Osteocyte (in vitro differentiated cells): Measurements from ENCODE around the gene TRERF1. TPM values are rescaled to one million over a fixed set of nuclear protein-coding genes. Genes with fewer than 3 reads are reported as not detected.

Experiments used
- DNase-seq: peaks from one replicate; pipeline ENCODE4 v3.0.0; 2021; ENCODE audit warnings: mixed read lengths; ENCODE audit not compliant: unreplicated experiment; ENCODE audit errors: extremely low spot score
- H3K27ac Mint-ChIP-seq: one replicate; pipeline ENCODE4 v1.8.0; 2021; ENCODE audit warnings: mild to moderate bottlenecking, mixed read lengths; ENCODE audit not compliant: unreplicated experiment
- H3K27me3 Mint-ChIP-seq: one replicate; pipeline ENCODE4 v1.8.0; 2021; ENCODE audit warnings: mixed read lengths; ENCODE audit not compliant: unreplicated experiment
- H3K36me3 Mint-ChIP-seq: one replicate; pipeline ENCODE4 v1.8.0; 2021; ENCODE audit warnings: mixed read lengths; ENCODE audit not compliant: unreplicated experiment
- H3K4me1 Mint-ChIP-seq: one replicate; pipeline ENCODE4 v1.8.0; 2021; ENCODE audit warnings: mixed read lengths; ENCODE audit not compliant: unreplicated experiment
- H3K4me3 Mint-ChIP-seq: one replicate; pipeline ENCODE4 v1.8.0; 2021; ENCODE audit warnings: mild to moderate bottlenecking, moderate library complexity, mixed read lengths; ENCODE audit not compliant: unreplicated experiment
- H3K9me3 Mint-ChIP-seq: one replicate; pipeline ENCODE4 v1.8.0; 2021; ENCODE audit warnings: mixed read lengths; ENCODE audit not compliant: unreplicated experiment
- total RNA-seq: library from RNA; stranded (reverse); gene quantifications from 2 replicates; pipeline ENCODE4 v1.2.1, GENCODE V29; 2021
- TF ChIP-seq, protein P1 (sequence below): fragments of 200-600 bp; sonication (generic); IDR thresholded peaks from 2 replicates; pipeline ENCODE4 v1.5.0; 2021; ENCODE audit warnings: antibody characterized with exemption, mild to moderate bottlenecking, moderate library complexity

The TRERF1 gene
- total RNA-seq, 1 donor from 2014 or later, result 6.4 TPM

DNA sequence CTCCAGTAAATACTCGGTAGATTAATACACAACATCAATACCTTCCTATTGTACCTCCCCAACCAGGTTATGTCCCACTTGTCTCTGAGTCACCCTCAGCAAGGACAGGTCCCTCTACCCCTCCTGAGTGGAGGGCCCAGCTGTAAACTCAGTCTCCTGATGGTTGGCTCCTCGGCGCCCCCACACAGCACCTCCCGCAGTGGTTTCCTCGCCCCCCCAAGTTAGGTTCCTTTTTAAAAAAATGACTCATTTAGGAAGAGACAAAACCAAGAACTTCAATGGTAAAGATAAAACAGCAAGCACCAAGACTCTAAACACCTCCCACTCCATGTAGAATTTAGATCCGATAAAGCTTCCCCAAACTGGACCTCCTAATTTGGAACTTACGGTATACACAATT, 83.5 kb downstream of the TRERF1 start:
- Mint-ChIP-seq H3K4me3 (no peak overlapping the region), H3K9me3 (no peaks in the 10 kb centered on the region), H3K4me1 (peaks cover 12% of the 10 kb centered on the region), H3K27me3 (no peaks in the 10 kb centered on the region), H3K36me3 (peaks cover 4% of the 10 kb centered on the region), H3K27ac (no peak overlapping the region)
- TF ChIP-seq, protein P1, sequence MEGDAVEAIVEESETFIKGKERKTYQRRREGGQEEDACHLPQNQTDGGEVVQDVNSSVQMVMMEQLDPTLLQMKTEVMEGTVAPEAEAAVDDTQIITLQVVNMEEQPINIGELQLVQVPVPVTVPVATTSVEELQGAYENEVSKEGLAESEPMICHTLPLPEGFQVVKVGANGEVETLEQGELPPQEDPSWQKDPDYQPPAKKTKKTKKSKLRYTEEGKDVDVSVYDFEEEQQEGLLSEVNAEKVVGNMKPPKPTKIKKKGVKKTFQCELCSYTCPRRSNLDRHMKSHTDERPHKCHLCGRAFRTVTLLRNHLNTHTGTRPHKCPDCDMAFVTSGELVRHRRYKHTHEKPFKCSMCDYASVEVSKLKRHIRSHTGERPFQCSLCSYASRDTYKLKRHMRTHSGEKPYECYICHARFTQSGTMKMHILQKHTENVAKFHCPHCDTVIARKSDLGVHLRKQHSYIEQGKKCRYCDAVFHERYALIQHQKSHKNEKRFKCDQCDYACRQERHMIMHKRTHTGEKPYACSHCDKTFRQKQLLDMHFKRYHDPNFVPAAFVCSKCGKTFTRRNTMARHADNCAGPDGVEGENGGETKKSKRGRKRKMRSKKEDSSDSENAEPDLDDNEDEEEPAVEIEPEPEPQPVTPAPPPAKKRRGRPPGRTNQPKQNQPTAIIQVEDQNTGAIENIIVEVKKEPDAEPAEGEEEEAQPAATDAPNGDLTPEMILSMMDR, result no peak
- DNase-seq, result no peak

DNA sequence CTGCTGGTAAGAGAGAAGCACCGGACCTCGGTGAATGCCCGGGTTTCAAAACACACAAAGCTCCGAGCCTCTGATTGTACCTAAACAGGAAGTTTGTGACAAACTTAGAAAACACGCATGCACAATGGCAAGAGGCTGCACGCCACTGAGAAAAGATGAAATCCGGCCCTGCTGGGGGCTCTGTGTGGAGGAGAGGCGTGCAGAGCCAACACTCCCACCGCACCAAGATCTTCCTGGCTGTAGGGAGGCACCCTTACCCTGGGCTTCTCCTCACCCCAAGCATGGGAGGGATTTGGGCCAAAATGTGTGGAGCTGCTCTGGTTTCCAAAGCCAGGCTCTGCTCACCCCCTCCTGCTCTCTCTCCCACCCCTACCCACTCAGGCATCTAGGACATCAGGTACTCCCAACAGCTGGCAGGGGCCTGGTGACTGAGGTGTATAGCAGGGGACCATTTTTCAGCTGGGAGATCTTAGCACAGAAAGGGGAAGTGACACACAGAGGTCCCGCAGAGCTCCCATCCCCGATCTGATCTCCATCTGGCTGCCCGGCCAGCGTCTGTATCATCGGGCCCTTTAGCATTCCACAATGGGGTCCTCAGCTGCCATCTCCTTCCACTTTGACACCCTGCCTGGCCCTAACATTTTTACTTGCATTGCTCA, 84.2 kb downstream of the TRERF1 start:
- TF ChIP-seq, protein P1, result no peak
- Mint-ChIP-seq H3K9me3 (no peaks in the 10 kb centered on the region), H3K4me1 (peaks cover 10% of the 10 kb centered on the region), H3K27ac (no peak overlapping the region), H3K36me3 (peaks cover 1% of the 10 kb centered on the region), H3K27me3 (no peaks in the 10 kb centered on the region), H3K4me3 (no peak overlapping the region)
- DNase-seq, result no peak

DNA sequence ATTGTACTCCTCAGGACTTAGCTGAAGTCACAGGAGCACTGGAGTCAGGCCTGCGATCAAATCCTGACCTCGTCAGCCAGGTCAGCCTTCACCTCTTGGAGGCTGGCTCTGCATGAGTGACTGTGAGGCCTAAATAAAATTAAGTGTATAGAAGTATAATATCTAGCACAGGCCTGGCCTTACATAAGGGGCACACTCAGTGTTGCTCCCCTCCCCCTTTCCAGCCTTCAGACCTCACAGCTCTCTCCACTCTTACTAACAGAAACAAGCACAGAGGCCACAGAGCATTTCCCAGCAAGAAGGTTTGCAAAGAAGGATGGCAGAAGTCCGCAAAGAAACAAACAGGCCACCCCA, 84.8 kb downstream of the TRERF1 start:
- TF ChIP-seq, protein P1, result no peak

GRCh38 chr6:42366011-42366705, 85.6 kb downstream of the TRERF1 start:
- Mint-ChIP-seq H3K9me3 (no peaks in the 10 kb centered on the region), H3K27ac (no peak overlapping the region), H3K4me3 (no peak overlapping the region), H3K36me3 (peaks cover 6% of the 10 kb centered on the region), H3K27me3 (no peaks in the 10 kb centered on the region), H3K4me1 (peaks cover 9% of the 10 kb centered on the region)
- DNase-seq, result no peak
- TF ChIP-seq, protein P1, result no peak

More for the DNA sequence above, 84.8 kb downstream of the TRERF1 start:
- no peak overlapping the region for H3K27ac Mint-ChIP-seq
- H3K9me3 Mint-ChIP-seq, result no peaks in the 10 kb centered on the region
- peaks cover 9% of the 10 kb centered on the region for H3K4me1 Mint-ChIP-seq
- no peak for DNase-seq
- no peaks in the 10 kb centered on the region for H3K27me3 Mint-ChIP-seq
- H3K4me3 Mint-ChIP-seq, result no peak overlapping the region
- peaks cover 1% of the 10 kb centered on the region for H3K36me3 Mint-ChIP-seq

DNA sequence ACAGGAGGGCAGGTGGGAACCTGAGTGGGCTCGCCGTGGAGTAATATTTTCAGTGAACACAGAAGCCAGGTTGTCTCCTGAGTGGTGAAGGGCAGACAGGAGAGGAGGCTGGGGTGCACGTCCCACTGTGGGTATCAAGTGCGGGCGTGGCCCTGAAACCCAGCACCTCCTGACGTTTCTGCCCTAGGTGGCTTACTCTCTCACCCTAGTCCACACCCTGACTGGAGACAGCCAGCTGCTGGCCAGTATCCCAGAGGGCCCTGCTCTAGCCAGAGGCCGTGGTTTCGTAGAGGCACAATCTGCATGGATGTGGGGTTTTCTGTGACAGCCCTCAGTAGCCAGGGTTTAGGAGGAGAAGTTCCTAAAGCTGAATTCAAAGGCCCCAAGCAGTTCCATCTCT, 86.7 kb downstream of the TRERF1 start:
- no peaks in the 10 kb centered on the region for H3K9me3 Mint-ChIP-seq
- H3K27me3 Mint-ChIP-seq, result no peaks in the 10 kb centered on the region
- H3K4me1 Mint-ChIP-seq, result peaks cover 9% of the 10 kb centered on the region
- H3K4me3 Mint-ChIP-seq, result no peak overlapping the region
- TF ChIP-seq, protein P1, result no peak
- H3K36me3 Mint-ChIP-seq, result peaks cover 6% of the 10 kb centered on the region
- no peak for DNase-seq
- no peak overlapping the region for H3K27ac Mint-ChIP-seq
